Left lobe of liver (tissue), 2 donors: Measurements from ENCODE around the gene ACTL8. TPM values are rescaled to one million over a fixed set of nuclear protein-coding genes. Genes with fewer than 3 reads are reported as not detected.

Experiments
- ATAC-seq: fragments of 200-7000 bp; cut with Tn5 transposase; one replicate; pipeline ENCODE4 v1.9.1; 2020; ENCODE audit warnings: mild to moderate bottlenecking, moderate library complexity
- DNase-seq: peaks from one replicate; pipeline ENCODE4 v3.0.0-alpha.2; 2020; ENCODE audit warnings: low spot score
- total RNA-seq: library from RNA; stranded (reverse); gene quantifications from one replicate; pipeline ENCODE4 v1.2.1, GENCODE V29; 2021
- donor health status: DM: no; HTN: no; CAD: no; lungs with moderate emphysema.
- donor health status: DM: no; HTN: yes; CAD: no.

ACTL8 gene
- total RNA-seq, 1 donor from 2014 or later, result not detected

- ATAC-seq (no peak), DNase-seq (no peak)
Observed at GRCh38 chr1:17798011-17798410, 42.9 kb downstream of the ACTL8 start.

- no peak for ATAC-seq
- DNase-seq, result no peak
Observed at GRCh38 chr1:17798799-17799382, 43.8 kb downstream of the ACTL8 start.

GRCh38 chr1:17799642-17800041 lies 44.5 kb downstream of the ACTL8 start:
- DNase-seq, result no peak
- no peak for ATAC-seq

GRCh38 chr1:17802164-17802563 lies 47.0 kb downstream of the ACTL8 start:
- DNase-seq, result peak; percentile 24
- ATAC-seq, result no peak

- DNase-seq, result no peak
- no peak for ATAC-seq
Observed at GRCh38 chr1:17802945-17803344, 47.8 kb downstream of the ACTL8 start.

- no peak for ATAC-seq
- DNase-seq, result peak; percentile 12
Observed at GRCh38 chr1:17805869-17806684, 50.9 kb downstream of the ACTL8 start.

- ATAC-seq (no peak), DNase-seq (peak; percentile 15)
Observed at GRCh38 chr1:17808816-17809215, 53.7 kb downstream of the ACTL8 start.

DNA sequence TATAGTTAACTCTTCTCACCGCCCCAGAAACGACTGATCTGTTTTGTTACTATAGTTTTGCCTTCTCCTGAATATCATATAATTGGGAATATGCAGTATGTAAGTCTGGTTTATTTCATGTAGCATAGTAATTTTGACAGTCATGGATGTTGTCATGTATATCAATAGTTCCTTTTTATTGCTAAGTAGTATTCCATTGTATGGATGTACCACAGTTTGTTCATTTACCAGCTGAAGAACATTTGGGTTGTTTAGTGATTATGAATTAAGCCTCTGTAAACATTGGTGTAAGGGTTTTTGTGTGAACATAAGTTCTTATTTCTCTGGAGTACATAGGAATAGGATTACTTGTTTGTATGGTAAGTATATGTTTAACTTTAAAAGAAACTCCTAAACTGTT lies 55.5 kb downstream of the ACTL8 start:
- DNase-seq (no peak), ATAC-seq (no peak)

DNA sequence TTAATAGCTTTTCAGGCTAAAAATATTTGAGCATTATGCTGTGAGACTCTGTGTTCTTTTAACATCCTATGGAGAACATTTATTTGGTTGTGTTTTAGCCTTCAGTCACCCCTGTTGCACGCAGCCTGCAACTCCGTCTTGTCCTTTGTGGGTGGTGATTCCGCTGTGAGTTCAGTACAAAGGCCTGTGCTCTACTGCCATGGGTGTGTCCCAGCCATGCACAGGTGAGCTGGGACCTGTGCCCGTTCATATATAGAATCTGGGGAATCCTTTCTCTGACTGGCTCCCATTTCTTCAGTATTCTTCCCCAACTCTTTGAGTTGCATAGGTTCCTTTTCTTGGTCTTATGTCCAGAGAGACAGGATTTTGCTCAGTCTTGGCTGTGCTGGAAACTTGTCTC lies 61.4 kb downstream of the ACTL8 start:
- DNase-seq (no peak), ATAC-seq (no peak)

- DNase-seq, result peak; percentile 26
- ATAC-seq, result no peak
Observed at GRCh38 chr1:17819129-17819802, 64.1 kb downstream of the ACTL8 start.

DNA sequence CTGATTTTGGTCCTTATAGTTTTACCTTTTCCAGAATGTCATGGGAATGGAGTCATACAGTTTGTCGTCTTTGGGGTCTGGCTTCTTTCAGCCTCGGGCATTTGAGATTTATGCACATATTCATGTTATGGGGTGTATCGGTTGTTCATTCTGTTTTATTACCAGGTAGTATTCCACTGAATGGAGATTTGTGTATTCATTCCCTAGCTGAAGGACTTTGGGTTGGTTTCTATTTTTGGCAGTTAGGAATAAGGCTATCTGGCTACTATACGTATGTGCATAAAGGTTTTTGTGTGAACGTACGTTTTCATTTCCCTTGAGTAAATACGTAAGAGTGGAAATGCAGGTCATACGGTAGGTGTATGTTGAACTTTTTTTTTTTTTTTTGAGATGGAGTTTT lies 65.1 kb downstream of the ACTL8 start:
- DNase-seq (no peak), ATAC-seq (no peak)

- no peak for ATAC-seq
- DNase-seq, result peak; percentile 19
Observed at GRCh38 chr1:17822741-17823426, 67.8 kb downstream of the ACTL8 start.

- peak; percentile 38 for DNase-seq
Observed at GRCh38 chr1:17825273-17826164, 70.4 kb downstream of the ACTL8 start.

GRCh38 chr1:17826165-17826488 lies 71.0 kb downstream of the ACTL8 start:
- peak; percentile 68 for DNase-seq
- peak; percentile 87 for ATAC-seq

More at GRCh38 chr1:17825273-17826164, 70.4 kb downstream of the ACTL8 start:
- no peak for ATAC-seq

DNA sequence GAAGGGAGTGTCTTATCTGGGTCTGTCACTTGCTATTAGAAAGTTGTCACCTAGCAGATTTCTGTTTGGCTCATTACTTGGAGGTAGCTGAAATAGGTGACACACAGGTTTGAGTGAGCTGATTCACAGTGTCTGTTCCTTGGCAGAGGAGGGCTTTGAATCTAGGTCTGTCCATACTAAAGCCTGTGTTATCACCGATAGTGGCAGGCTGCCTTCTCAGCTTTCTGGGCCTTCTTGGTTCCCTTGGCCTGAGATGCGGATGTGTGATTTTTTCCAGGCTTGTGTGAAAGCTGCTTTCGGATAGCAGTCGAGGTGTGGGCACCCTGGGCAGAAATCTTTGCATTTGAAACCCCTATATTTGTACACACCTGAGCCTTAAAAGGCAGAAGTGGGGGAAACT lies 73.9 kb downstream of the ACTL8 start:
- no peak for ATAC-seq
- no peak for DNase-seq

DNA sequence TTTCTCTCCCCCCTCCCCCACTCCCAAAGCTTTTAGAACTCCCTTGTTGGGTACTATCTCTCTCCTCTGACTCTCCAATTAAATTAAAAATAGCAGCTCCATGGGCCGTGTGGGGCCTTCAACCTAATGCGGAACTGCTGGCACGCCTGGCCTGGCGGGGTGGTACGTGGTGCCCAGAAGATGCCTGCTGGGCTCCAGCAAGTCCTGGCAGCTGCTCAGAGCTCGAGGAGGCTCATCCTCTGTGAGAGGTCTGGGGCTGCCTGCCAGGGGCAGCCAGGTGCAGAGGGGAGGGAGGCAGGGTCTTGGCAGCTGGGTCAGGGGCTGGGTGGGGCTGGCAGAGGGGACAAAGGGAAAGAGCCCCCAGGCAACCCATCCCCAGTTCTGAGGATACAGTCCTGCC lies 74.4 kb downstream of the ACTL8 start:
- DNase-seq (no peak), ATAC-seq (no peak)

GRCh38 chr1:17831597-17831996 lies 76.5 kb downstream of the ACTL8 start:
- DNase-seq (no peak), ATAC-seq (peak; percentile 31)

DNA sequence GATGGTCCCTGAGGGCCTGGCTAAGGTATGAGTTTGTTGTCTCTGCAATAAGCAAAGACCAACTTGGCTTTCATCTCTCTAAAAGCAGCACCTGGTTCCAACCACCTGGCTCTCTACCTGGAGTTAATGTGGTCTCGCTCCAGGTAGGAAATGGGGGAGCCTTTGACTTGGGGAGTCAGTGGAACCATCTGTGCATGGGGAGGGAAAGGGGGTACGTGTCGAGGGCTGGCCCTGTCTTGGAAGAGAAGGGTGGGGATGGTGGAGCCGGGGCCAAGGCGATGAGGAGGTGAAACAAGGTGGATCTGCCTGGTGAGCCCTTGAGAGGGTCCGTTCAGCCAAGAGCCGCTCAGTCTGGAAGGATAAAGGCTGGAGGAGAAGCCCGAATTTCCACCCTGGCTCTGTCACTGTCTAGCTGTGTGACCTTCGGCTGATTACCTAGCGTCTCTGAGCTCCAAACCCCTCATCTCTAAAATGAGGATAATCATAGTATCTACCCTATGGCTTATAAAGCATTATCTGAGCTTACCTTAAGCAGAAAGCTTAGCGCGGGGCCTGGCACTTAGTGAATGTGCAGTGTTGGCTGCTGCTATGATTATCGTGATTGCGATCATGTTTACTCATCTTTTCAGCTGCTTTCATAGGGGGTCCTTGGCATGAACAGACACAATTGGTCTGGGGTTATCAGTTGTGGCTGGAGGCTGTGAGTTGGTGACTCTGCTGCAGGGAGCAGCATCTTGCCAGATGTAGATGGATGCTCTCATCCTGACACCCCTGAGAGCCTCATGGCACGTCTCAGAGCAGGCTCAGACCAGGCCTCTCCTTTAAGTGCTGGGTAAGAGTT lies 78.7 kb downstream of the ACTL8 start:
- no peak for DNase-seq
- ATAC-seq, result no peak

GRCh38 chr1:17834561-17835100 lies 79.5 kb downstream of the ACTL8 start:
- ATAC-seq, result no peak
- no peak for DNase-seq
